ENCODE measurements around the gene ATP6AP1.

ATP6AP1 gene

GRCh38 chrX:154463611-154464220, 35.2 kb downstream of the ATP6AP1 start:
- H3K27me3 Mint-ChIP-seq (ENCODE audit: low read depth): no peaks in the 10 kb centered on the region
- H3K4me3 Mint-ChIP-seq: no peak overlapping the region
- no peaks in the 10 kb centered on the region for H3K4me1 Mint-ChIP-seq
- H3K9me3 Mint-ChIP-seq: peaks cover 12% of the 10 kb centered on the region
- no peak overlapping the region for H3K27ac Mint-ChIP-seq
- H3K36me3 Mint-ChIP-seq (ENCODE audit: low read depth): peaks cover 17% of the 10 kb centered on the region
- TF ChIP-seq, protein P1, sequence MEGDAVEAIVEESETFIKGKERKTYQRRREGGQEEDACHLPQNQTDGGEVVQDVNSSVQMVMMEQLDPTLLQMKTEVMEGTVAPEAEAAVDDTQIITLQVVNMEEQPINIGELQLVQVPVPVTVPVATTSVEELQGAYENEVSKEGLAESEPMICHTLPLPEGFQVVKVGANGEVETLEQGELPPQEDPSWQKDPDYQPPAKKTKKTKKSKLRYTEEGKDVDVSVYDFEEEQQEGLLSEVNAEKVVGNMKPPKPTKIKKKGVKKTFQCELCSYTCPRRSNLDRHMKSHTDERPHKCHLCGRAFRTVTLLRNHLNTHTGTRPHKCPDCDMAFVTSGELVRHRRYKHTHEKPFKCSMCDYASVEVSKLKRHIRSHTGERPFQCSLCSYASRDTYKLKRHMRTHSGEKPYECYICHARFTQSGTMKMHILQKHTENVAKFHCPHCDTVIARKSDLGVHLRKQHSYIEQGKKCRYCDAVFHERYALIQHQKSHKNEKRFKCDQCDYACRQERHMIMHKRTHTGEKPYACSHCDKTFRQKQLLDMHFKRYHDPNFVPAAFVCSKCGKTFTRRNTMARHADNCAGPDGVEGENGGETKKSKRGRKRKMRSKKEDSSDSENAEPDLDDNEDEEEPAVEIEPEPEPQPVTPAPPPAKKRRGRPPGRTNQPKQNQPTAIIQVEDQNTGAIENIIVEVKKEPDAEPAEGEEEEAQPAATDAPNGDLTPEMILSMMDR (IDR thresholded peaks at IDR 0.05; ENCODE audit: unreplicated experiment in 3 of 3): no peak

DNA sequence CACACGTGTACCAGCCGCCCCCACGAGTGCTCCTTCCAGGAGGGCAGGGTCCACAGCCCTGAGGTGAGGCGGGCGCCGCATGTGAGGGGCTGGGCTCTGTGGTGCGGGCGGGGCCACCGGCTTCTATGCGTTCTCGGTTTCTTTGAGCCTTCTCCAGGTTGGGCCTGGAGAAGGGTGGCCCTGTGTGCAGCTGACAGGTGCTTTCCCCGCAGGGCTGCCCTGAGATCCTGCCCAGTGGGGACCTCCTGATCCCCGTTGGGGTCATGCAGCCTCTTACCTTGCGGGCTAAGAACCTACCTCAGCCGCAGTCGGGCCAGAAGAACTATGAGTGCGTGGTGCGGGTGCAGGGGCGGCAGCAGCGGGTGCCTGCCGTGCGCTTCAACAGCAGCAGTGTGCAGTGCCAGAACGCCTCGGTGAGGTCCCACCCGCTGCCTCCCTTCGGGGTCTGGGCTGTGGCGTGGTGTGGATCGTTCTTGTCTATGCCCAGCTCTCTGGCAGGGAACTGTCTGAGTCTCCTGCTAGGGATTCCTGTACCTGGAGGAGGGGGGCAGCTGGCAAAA, 36.4 kb downstream of the ATP6AP1 start:
- no peak overlapping the region for H3K4me3 Mint-ChIP-seq
- peaks cover 17% of the 10 kb centered on the region for H3K36me3 Mint-ChIP-seq (ENCODE audit: low read depth)
- H3K9me3 Mint-ChIP-seq: peaks cover 12% of the 10 kb centered on the region
- TF ChIP-seq, protein P1 (IDR thresholded peaks at IDR 0.05; ENCODE audit: unreplicated experiment in 3 of 3): no peak
- H3K27ac Mint-ChIP-seq: no peak overlapping the region
- H3K27me3 Mint-ChIP-seq (ENCODE audit: low read depth): no peaks in the 10 kb centered on the region
- no peaks in the 10 kb centered on the region for H3K4me1 Mint-ChIP-seq

DNA sequence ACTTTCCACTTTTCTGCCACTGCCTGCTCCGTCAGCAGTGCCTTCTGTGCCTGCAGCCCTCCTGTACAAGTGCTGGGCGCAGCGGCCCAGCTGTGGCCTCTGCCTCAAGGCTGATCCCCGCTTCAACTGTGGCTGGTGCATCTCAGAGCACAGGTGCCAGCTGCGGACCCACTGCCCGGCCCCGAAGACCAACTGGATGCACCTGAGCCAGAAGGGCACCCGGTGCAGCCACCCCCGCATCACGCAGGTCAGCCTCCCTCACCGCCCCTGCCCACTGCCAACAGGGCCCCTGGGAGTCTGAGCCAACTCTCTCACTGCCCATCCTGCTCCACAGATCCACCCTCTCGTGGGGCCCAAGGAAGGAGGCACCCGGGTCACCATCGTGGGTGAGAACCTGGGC, 37.1 kb downstream of the ATP6AP1 start:
- no peak overlapping the region for H3K4me3 Mint-ChIP-seq
- H3K27ac Mint-ChIP-seq: no peak overlapping the region
- H3K36me3 Mint-ChIP-seq (ENCODE audit: low read depth): peaks cover 22% of the 10 kb centered on the region
- H3K4me1 Mint-ChIP-seq: no peaks in the 10 kb centered on the region
- TF ChIP-seq, protein P1 (IDR thresholded peaks at IDR 0.05; ENCODE audit: unreplicated experiment in 3 of 3): no peak
- peaks cover 12% of the 10 kb centered on the region for H3K9me3 Mint-ChIP-seq
- no peaks in the 10 kb centered on the region for H3K27me3 Mint-ChIP-seq (ENCODE audit: low read depth)

- Mint-ChIP-seq H3K36me3 (ENCODE audit: low read depth) (peaks cover 27% of the 10 kb centered on the region), H3K27ac (no peak overlapping the region), H3K4me1 (no peaks in the 10 kb centered on the region), H3K9me3 (peaks cover 10% of the 10 kb centered on the region), H3K4me3 (no peak overlapping the region), H3K27me3 (ENCODE audit: low read depth) (no peaks in the 10 kb centered on the region)
- TF ChIP-seq, protein P1 (IDR thresholded peaks at IDR 0.05; ENCODE audit: unreplicated experiment in 3 of 3): no peak
Measured at GRCh38 chrX:154466036-154466435, 37.6 kb downstream of the ATP6AP1 start.

DNA sequence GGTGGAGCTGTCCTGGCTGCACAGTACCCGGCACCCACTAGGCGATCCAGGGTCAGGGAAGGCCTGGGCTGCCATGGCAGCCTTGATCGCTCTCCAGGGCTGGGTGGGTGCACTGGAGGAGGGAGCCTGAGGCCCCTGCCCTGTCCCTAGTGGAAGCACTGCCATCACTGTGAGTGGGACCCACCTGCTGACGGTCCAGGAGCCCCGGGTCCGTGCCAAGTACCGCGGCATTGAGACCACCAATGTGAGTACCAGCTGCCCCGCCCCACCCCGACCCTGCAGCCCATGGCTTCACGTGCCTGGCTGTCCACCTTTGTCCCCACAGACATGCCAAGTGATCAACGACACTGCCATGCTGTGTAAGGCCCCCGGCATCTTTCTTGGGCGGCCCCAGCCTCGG, 38.4 kb downstream of the ATP6AP1 start:
- Mint-ChIP-seq H3K27ac (no peak overlapping the region), H3K27me3 (ENCODE audit: low read depth) (no peaks in the 10 kb centered on the region), H3K36me3 (ENCODE audit: low read depth) (peaks cover 23% of the 10 kb centered on the region), H3K9me3 (peaks cover 7% of the 10 kb centered on the region), H3K4me3 (no peak overlapping the region), H3K4me1 (no peaks in the 10 kb centered on the region)
- TF ChIP-seq, protein P1 (IDR thresholded peaks at IDR 0.05; ENCODE audit: unreplicated experiment in 3 of 3): no peak

DNA sequence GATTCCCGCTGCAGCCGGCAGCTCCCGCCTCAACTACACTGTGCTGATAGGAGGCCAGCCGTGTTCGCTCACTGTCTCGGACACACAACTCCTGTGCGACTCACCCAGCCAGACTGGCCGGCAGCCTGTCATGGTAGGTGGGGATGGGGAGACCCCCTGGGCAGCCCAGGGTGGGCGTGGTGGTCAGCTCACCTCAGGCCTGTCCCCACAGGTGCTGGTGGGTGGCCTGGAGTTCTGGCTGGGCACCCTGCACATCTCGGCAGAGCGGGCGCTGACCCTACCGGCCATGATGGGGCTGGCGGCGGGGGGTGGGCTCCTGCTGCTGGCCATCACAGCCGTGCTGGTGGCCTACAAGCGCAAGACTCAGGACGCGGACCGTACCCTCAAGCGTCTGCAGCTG, 39.1 kb downstream of the ATP6AP1 start:
- Mint-ChIP-seq H3K27ac (no peak overlapping the region), H3K4me1 (no peaks in the 10 kb centered on the region), H3K36me3 (ENCODE audit: low read depth) (peaks cover 21% of the 10 kb centered on the region), H3K27me3 (ENCODE audit: low read depth) (no peaks in the 10 kb centered on the region), H3K4me3 (no peak overlapping the region), H3K9me3 (peaks cover 5% of the 10 kb centered on the region)
- TF ChIP-seq, protein P1 (IDR thresholded peaks at IDR 0.05; ENCODE audit: unreplicated experiment in 3 of 3): no peak
